H1 (cell line): ENCODE data around the gene CACNB2. TPM values are rescaled to one million over a fixed set of nuclear protein-coding genes. Genes with fewer than 3 reads are reported as not detected.

ENCODE experiments used
- CTCF ChIA-PET: fragments of 300-600 bp; sonication (Branson Sonifier 250); formaldehyde crosslinking; loops from one replicate; lab custom pipeline; 2021; ENCODE audit not compliant: partially characterized antibody; lab: Charles Lee
- POLR2A ChIA-PET: fragments of 300-600 bp; sonication (Branson Sonifier 250); formaldehyde crosslinking; loops from one replicate; lab custom pipeline; 2021; ENCODE audit warnings: inconsistent platforms; ENCODE audit not compliant: partially characterized antibody; lab: Charles Lee
- DNase-seq, 2 experiments: peaks; one replicate each; pipeline versions ENCODE4 v3.0.0 to v3.0.0-alpha.2; 2010 to 2022; ENCODE audit warnings: low spot score in 2 of 2, low read depth in 1 of 2, mixed read lengths in 1 of 2
- FAIRE-seq: peaks from 2 replicates; lab custom pipeline; 2011; peaks lifted over from hg19 to GRCh38; lab: Jason Lieb, UNC
- H2AFZ ChIP-seq: 2 replicates; pipeline ENCODE4 v1.8.1; 2012; ENCODE audit warnings: low read length, inconsistent platforms
- H2AK5ac ChIP-seq: 2 replicates; pipeline ENCODE4 v1.6.1; 2013; ENCODE audit warnings: low read depth, low read length
- H2BK120ac ChIP-seq: replicated peaks from 2 replicates; pipeline ENCODE3; 2013; ENCODE audit warnings: low read depth, low read length, inconsistent platforms
- H2BK12ac ChIP-seq: 2 replicates; pipeline ENCODE4 v1.6.1; 2013; ENCODE audit warnings: low read depth, low read length
- H2BK15ac ChIP-seq: 2 replicates; pipeline ENCODE4 v1.6.1; 2013; ENCODE audit warnings: low read length
- H2BK20ac ChIP-seq: 2 replicates; pipeline ENCODE4 v1.6.1; 2013; ENCODE audit warnings: low read length
- H2BK5ac ChIP-seq: 2 replicates; pipeline ENCODE4 v1.6.1; 2013; ENCODE audit warnings: low read depth, low read length
- H3K14ac ChIP-seq: 2 replicates; pipeline ENCODE4 v1.6.1; 2013; ENCODE audit warnings: inconsistent platforms; ENCODE audit not compliant: insufficient read length
- H3K18ac ChIP-seq: 2 replicates; pipeline ENCODE4 v1.6.1; 2013; ENCODE audit warnings: low read length; ENCODE audit errors: extremely low read depth
- H3K23ac ChIP-seq: 2 replicates; pipeline ENCODE4 v1.6.1; 2013; ENCODE audit warnings: inconsistent platforms; ENCODE audit not compliant: insufficient read length
- H3K23me2 ChIP-seq: 2 replicates; pipeline ENCODE4 v1.6.1; 2013; ENCODE audit warnings: low read depth, low read length
- H3K27ac ChIP-seq: 2 replicates; pipeline ENCODE4 v1.6.1; 2011; ENCODE audit warnings: low read depth, low read length, inconsistent platforms
- H3K27me3 ChIP-seq, 4 experiments: replicated peaks in 1 of 4; 1 replicate in 1 of 4; 2 replicates in 3 of 4; pipeline versions ENCODE4 v1.6.1 to v1.8.1; 2011 to 2013; ENCODE audit warnings: low read length in 3 of 4, mild to moderate bottlenecking in 3 of 4, inconsistent platforms in 2 of 4, mixed read lengths in 2 of 4, moderate library complexity in 1 of 4; ENCODE audit not compliant: control insufficient read depth in 3 of 4, insufficient read depth in 3 of 4; ENCODE audit errors: extremely low read depth in 1 of 4
- H3K36me3 ChIP-seq, 4 experiments: 2 replicates each; pipeline versions ENCODE4 v1.6.1 to v1.8.1; 2011 to 2013; ENCODE audit warnings: mild to moderate bottlenecking in 4 of 4, low read length in 3 of 4, moderate library complexity in 2 of 4, control low read depth in 1 of 4, inconsistent platforms in 1 of 4; ENCODE audit not compliant: insufficient read depth in 4 of 4, control insufficient read depth in 2 of 4
- H3K4ac ChIP-seq: replicated peaks from 2 replicates; pipeline ENCODE3; 2013; ENCODE audit warnings: low read length, low read depth, mixed read lengths, inconsistent platforms; ENCODE audit not compliant: insufficient read length
- H3K4me1 ChIP-seq, 4 experiments: replicated peaks in 1 of 4; 1 replicate in 1 of 4; 2 replicates in 3 of 4; pipeline versions ENCODE4 v1.6.1 to v1.8.1; 2011 to 2013; ENCODE audit warnings: low read length in 3 of 4, inconsistent platforms in 2 of 4, mixed read lengths in 1 of 4; ENCODE audit not compliant: insufficient read depth in 4 of 4, control insufficient read depth in 3 of 4
- H3K4me2 ChIP-seq, 2 experiments: 2 replicates each; pipeline versions ENCODE4 v1.6.1 to v1.8.1; 2011 to 2013; ENCODE audit warnings: low read depth in 2 of 2, low read length in 2 of 2, control low read depth in 1 of 2, inconsistent platforms in 1 of 2, mild to moderate bottlenecking in 1 of 2; ENCODE audit not compliant: insufficient read depth in 1 of 2
- H3K4me3 ChIP-seq, 4 experiments: fragments of 200-600, 300-600 bp in 1 of 4; sonication (generic), shearing (Covaris generic), sonication (Bioruptor Twin) in 1 of 4; 2 replicates each; pipeline versions ENCODE4 v1.5.1 to v1.8.1; 2011 to 2016; ENCODE audit warnings: low read length in 4 of 4, low read depth in 3 of 4, control low read depth in 2 of 4, inconsistent platforms in 2 of 4, mild to moderate bottlenecking in 2 of 4, mixed read lengths in 1 of 4, moderate library complexity in 1 of 4; ENCODE audit not compliant: insufficient read depth in 2 of 4; ENCODE audit errors: extremely low read depth in 1 of 4
- H3K56ac ChIP-seq: replicated peaks from 2 replicates; pipeline ENCODE3; 2013; ENCODE audit warnings: low read depth, mild to moderate bottlenecking, mixed read lengths, low read length, inconsistent platforms; ENCODE audit not compliant: insufficient read length
- H3K79me1 ChIP-seq: 2 replicates; pipeline ENCODE4 v1.6.1; 2013; ENCODE audit warnings: low read depth, low read length, control low read depth
- H3K79me2 ChIP-seq, 2 experiments: 2 replicates each; pipeline versions ENCODE4 v1.6.1 to v1.8.1; 2012 to 2013; ENCODE audit warnings: low read length in 2 of 2, mild to moderate bottlenecking in 2 of 2, inconsistent platforms in 1 of 2; ENCODE audit not compliant: insufficient read depth in 2 of 2, control insufficient read depth in 1 of 2
- H3K9ac ChIP-seq, 4 experiments: replicated peaks in 1 of 4; 1 replicate in 1 of 4; 2 replicates in 3 of 4; pipeline versions ENCODE4 v1.6.1 to v1.8.1; 2011 to 2013; ENCODE audit warnings: low read depth in 3 of 4, low read length in 3 of 4, control low read depth in 2 of 4, mild to moderate bottlenecking in 2 of 4, moderate library complexity in 2 of 4, inconsistent platforms in 1 of 4; ENCODE audit errors: extremely low read depth in 1 of 4
- H3K9me3 ChIP-seq, 2 experiments: 2 replicates each; pipeline versions ENCODE4 v1.6.1 to v1.8.1; 2012 to 2013; ENCODE audit warnings: mild to moderate bottlenecking in 2 of 2, moderate library complexity in 2 of 2, control low read depth in 1 of 2, inconsistent platforms in 1 of 2, low read depth in 1 of 2, low read length in 1 of 2, mixed read lengths in 1 of 2; ENCODE audit not compliant: insufficient read depth in 2 of 2
- H4K20me1 ChIP-seq, 2 experiments: replicated peaks in 1 of 2; 2 replicates each; pipeline versions ENCODE3 to v1.8.1; 2011 to 2013; ENCODE audit warnings: inconsistent platforms in 2 of 2, low read length in 2 of 2, mild to moderate bottlenecking in 1 of 2; ENCODE audit not compliant: insufficient read depth in 2 of 2, control insufficient read depth in 1 of 2
- H4K5ac ChIP-seq: 2 replicates; pipeline ENCODE4 v1.6.1; 2013; ENCODE audit warnings: low read length, low read depth, mixed read lengths, inconsistent platforms; ENCODE audit not compliant: insufficient read length
- H4K8ac ChIP-seq: 2 replicates; pipeline ENCODE4 v1.8.0; 2013; ENCODE audit warnings: mild to moderate bottlenecking, moderate library complexity, low read length, inconsistent platforms; ENCODE audit not compliant: insufficient read depth; ENCODE audit errors: extremely low read depth
- H4K91ac ChIP-seq: replicated peaks from 2 replicates; pipeline ENCODE3; 2013; ENCODE audit warnings: low read length, mixed read lengths, inconsistent platforms; ENCODE audit not compliant: insufficient read length
- FOSL1 ChIP-seq: IDR thresholded peaks from 2 replicates; pipeline ENCODE4 v1.6.1; 2011; ENCODE audit warnings: mild to moderate bottlenecking, low read depth, low read length, moderate library complexity; ENCODE audit not compliant: insufficient read depth
- TAF1 ChIP-seq: IDR thresholded peaks from 2 replicates; pipeline ENCODE4 v1.6.1; 2011; ENCODE audit warnings: mild to moderate bottlenecking, low read depth, low read length
- WGBS, 2 experiments: shearing (Covaris generic) in 1 of 2; methylation state at CpG; one replicate each; pipeline versions ENCODE4 v1.1.6 to v1.1.7; 2013 to 2015; ENCODE audit warnings: low lambda C conversion rate in 2 of 2, mixed read lengths in 2 of 2, inconsistent platforms in 1 of 2, low coverage in 1 of 2, missing lambda C conversion rate in 1 of 2; ENCODE audit not compliant: insufficient replicate concordance in 2 of 2, insufficient coverage in 1 of 2, insufficient read length in 1 of 2; ENCODE audit errors: extremely low coverage in 1 of 2, missing lambda C conversion rate in 1 of 2; 5-methylcytosine and 5-hydroxymethylcytosine counted together
- polyA plus RNA-seq, 7 experiments: library from polyadenylated mRNA; depleted of rRNA in 3 of 7; stranded (reverse) in 5 of 7; unstranded in 2 of 7; fragments of >200 nt in 5 of 7; fragments of 200-250 nt in 2 of 7; gene quantifications; 1 replicate in 5 of 7; 2 replicates in 1 of 7; 4 replicates in 1 of 7; pipeline versions ENCODE4 v1.2.1 to v1.2.3, GENCODE V29; 2011 to 2013; ENCODE audit warnings: missing spikeins in 2 of 7, mixed read lengths in 2 of 7
- total RNA-seq: library from RNA; stranded (reverse); fragmentation: NEBNext Ultra II Directional; extraction: Animal tissue kit (Norgen Biotek cat#: 25700); gene quantifications from 2 replicates; pipeline ENCODE4 v1.2.1, GENCODE V29; 2021

The CACNB2 gene
- total and polyA plus RNA-seq, 2 of the 8 experiments (the other 6 are each of a cell fraction or from before 2014, with no cell fraction given) = 2.4 to 3.2 TPM

DNA sequence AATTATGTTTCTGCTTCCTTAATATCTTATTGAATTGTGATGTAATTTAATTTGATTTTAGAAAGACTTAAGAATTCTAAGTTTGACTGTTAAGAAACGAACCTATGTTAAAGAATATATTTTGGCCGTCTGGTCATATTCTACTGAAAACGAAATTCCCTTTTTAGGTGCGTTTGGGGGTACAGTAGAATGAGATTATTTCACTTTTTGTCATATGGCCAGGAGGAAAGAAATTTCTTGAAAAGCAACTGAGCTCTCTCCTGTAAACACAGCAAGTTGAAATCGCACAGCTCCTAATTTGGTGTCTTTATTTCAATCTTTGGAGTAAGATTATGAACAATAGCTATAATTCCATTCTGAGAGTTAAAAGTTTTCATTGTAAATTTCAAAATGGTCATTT lies 227.6 kb downstream of the CACNB2 start:
- Histone ChIP-seq H4K8ac (no peak overlapping the region), H3K23ac (no peak overlapping the region), H3K4me3 (no peak overlapping the region), H2BK5ac (no peak overlapping the region), H3K36me3 (no peaks in the 10 kb centered on the region), H2BK120ac (no peak overlapping the region), H3K27me3 (no peaks in the 10 kb centered on the region), H2AK5ac (no peak overlapping the region), H3K9me3 (no peaks in the 10 kb centered on the region), H3K79me2 (no peaks in the 10 kb centered on the region), H3K4ac (no peak overlapping the region), H3K4me2 (no peak overlapping the region), H3K18ac (no peak overlapping the region), H3K9ac (no peak overlapping the region), H4K91ac (no peak overlapping the region), H2BK20ac (no peak overlapping the region), H3K56ac (no peak overlapping the region), H2AFZ (no peak overlapping the region), H4K5ac (no peak overlapping the region), H3K27ac (no peak overlapping the region), H3K79me1 (no peaks in the 10 kb centered on the region), H4K20me1 (no peaks in the 10 kb centered on the region), H3K23me2 (no peaks in the 10 kb centered on the region), H3K14ac (no peak overlapping the region), H3K4me1 (no peaks in the 10 kb centered on the region), H2BK12ac (no peak overlapping the region), H2BK15ac (no peak overlapping the region)
- no peak for DNase-seq
- ChIA-PET CTCF (interaction anchor here (0.8 kb wide), 1 partner anchor 233 kb away, joined by 4 read pairs; no protein-coding TSS in a partner anchor), POLR2A (no interaction called here)
- 89% methylated on average over 5 of the region's 5 CpGs; no CpG with 5 or more reads in 1 of the 2 experiments for WGBS, 2 experiments
- TF ChIP-seq FOSL1 = no peak
- TF ChIP-seq TAF1 = no peak
- FAIRE-seq = no peak
